ENCODE measurements around the gene TAF12. TPM values are rescaled to one million over a fixed set of nuclear protein-coding genes. Genes with fewer than 3 reads are reported as not detected.
A peak's percentile ranks its signal among the peaks of the same experiment; 100 is the strongest.
"Not testable (repeated sequence)": the region's sequence is repeated elsewhere in the genome, so short reads cannot be mapped to it uniquely, and the experiment has no call there.

TAF12 gene
- total RNA-seq, 1 donor from 2014 or later, result 21.8 TPM

GRCh38 chr1:28592321-28593071 lies 50.4 kb downstream of the TAF12 start:
- H3K4me1 ChIP-seq, result peaks cover 15% of the 10 kb centered on the region
- peak overlapping the region; percentile 63 for H3K4me3 ChIP-seq
- no peaks in the 10 kb centered on the region for H3K36me3 ChIP-seq
- DNase-seq, result peak; percentile 50
- TF ChIP-seq, protein P1, sequence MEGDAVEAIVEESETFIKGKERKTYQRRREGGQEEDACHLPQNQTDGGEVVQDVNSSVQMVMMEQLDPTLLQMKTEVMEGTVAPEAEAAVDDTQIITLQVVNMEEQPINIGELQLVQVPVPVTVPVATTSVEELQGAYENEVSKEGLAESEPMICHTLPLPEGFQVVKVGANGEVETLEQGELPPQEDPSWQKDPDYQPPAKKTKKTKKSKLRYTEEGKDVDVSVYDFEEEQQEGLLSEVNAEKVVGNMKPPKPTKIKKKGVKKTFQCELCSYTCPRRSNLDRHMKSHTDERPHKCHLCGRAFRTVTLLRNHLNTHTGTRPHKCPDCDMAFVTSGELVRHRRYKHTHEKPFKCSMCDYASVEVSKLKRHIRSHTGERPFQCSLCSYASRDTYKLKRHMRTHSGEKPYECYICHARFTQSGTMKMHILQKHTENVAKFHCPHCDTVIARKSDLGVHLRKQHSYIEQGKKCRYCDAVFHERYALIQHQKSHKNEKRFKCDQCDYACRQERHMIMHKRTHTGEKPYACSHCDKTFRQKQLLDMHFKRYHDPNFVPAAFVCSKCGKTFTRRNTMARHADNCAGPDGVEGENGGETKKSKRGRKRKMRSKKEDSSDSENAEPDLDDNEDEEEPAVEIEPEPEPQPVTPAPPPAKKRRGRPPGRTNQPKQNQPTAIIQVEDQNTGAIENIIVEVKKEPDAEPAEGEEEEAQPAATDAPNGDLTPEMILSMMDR (IDR thresholded peaks at IDR 0.05), result no peak
- intact Hi-C loops (cut with DNase I), result no loop called here
- no peaks in the 10 kb centered on the region for H3K27me3 ChIP-seq (ENCODE audit: low read depth)
- ATAC-seq, result peak; percentile 68 to 76
- peak overlapping the region; percentile 64 for H3K27ac ChIP-seq
- H3K9me3 ChIP-seq, result no peaks in the 10 kb centered on the region

- H3K4me3 ChIP-seq, result peak within 1 kb of the TSS; percentile 63
- ATAC-seq (peak; percentile 78 to 82), DNase-seq (peak; percentile 76)
- intact Hi-C loops (cut with DNase I), result no loop called here
- peaks cover 15% of the 10 kb centered on the region for H3K4me1 ChIP-seq
- TF ChIP-seq, protein P1 (IDR thresholded peaks at IDR 0.05), result no peak
- H3K9me3 ChIP-seq, result no peaks in the 10 kb centered on the region
- no peaks in the 10 kb centered on the region for H3K36me3 ChIP-seq
- no peaks in the 10 kb centered on the region for H3K27me3 ChIP-seq (ENCODE audit: low read depth)
- H3K27ac ChIP-seq, result peak within 1 kb of the TSS; percentile 64
Observed at GRCh38 chr1:28591708-28592320, 51.1 kb downstream of the TAF12 start, which contains the start of gene RAB42. RAB42 (plus strand) TSS chr1:28592265; CDS start chr1:28592512, 247 bp downstream.

- ATAC-seq; H3K27ac ChIP-seq; H3K9me3 ChIP-seq; H3K27me3 ChIP-seq (ENCODE audit: low read depth); DNase-seq; intact Hi-C loops (cut with DNase I); H3K36me3 ChIP-seq; H3K4me3 ChIP-seq: not testable (repeated sequence)
- H3K4me1 ChIP-seq, result peaks cover 19% of the 10 kb centered on the region
Observed at GRCh38 chr1:28586585-28587391, 56.1 kb downstream of the TAF12 start.

DNA sequence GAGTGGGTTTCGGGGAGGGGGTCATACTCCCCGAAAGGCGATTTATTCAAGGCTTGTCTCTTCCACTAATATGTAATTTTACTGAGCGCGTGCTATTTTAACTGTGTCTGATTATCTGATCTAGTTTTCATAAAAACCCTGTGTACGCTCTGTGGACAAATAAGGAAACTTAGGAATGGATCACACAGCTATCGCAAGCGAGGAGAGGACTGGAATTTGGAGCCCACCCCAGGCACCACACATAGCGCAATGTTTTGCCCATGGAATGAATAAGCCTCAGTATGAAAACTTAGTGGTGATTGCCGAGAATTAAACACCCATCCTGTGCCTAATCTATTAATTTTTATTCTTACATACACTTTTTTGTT lies 60.6 kb downstream of the TAF12 start:
- peak overlapping the region; percentile 91 for H3K27ac ChIP-seq
- TF ChIP-seq, protein P1 (IDR thresholded peaks at IDR 0.05), result no peak
- H3K36me3 ChIP-seq, result peaks cover 34% of the 10 kb centered on the region
- no peaks in the 10 kb centered on the region for H3K27me3 ChIP-seq (ENCODE audit: low read depth)
- intact Hi-C loops (cut with DNase I), result no loop called here
- ATAC-seq, result peak; percentile 2 to 33
- no peaks in the 10 kb centered on the region for H3K9me3 ChIP-seq
- H3K4me3 ChIP-seq, result peak overlapping the region; percentile 96
- H3K4me1 ChIP-seq, result peaks cover 32% of the 10 kb centered on the region
- no peak for DNase-seq

- Histone ChIP-seq H3K27ac (peak overlapping the region; percentile 91), H3K4me3 (peak overlapping the region; percentile 96), H3K4me1 (peaks cover 32% of the 10 kb centered on the region), H3K9me3 (no peaks in the 10 kb centered on the region), H3K36me3 (peaks cover 39% of the 10 kb centered on the region), H3K27me3 (ENCODE audit: low read depth) (no peaks in the 10 kb centered on the region)
- TF ChIP-seq, protein P1 (IDR thresholded peaks at IDR 0.05), result peak; percentile 16
- intact Hi-C loops (cut with DNase I), result no loop called here
- ATAC-seq (peak; percentile 99), DNase-seq (peak; percentile 98)
Observed at GRCh38 chr1:28581531-28582247, 61.2 kb downstream of the TAF12 start.
